HG03575 (cell line): ENCODE measurements around the gene KLHL9.

Experiments
- ATAC-seq: cut with Tn5 transposase; IDR thresholded peaks from one replicate; pipeline ENCODE4 v1.9.1; 2021; ENCODE audit not compliant: unreplicated experiment, insufficient number of reproducible peaks, low FRiP score; ENCODE audit errors: extremely low read depth

Gene KLHL9

DNA sequence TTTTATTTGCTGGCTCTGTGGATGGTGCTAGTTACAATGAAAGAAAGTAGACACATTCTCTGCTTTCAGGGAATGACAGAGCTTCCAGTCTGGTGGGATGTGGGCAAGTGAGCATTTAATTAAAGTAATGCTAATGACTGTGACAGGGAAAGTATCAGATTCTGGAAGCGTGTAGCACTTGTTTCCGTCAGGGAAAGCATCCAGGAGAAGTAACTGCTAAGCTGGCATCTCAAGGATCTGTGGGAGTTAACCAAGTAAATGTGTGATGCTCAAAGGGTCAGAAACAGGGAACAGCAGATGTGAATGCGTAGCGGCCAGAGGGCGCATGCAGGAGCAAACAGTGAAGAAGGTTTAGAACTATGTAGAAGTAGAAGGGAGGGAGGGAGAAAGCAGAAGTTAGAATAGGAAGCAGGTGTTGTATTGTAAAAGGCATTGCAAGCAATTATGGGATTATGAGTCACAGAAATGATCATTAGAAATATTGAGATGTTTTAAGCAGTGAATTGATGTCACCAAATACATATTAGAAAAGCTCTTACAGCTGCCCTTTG, 12.2 kb downstream of the KLHL9 start:
- no peak for ATAC-seq

DNA sequence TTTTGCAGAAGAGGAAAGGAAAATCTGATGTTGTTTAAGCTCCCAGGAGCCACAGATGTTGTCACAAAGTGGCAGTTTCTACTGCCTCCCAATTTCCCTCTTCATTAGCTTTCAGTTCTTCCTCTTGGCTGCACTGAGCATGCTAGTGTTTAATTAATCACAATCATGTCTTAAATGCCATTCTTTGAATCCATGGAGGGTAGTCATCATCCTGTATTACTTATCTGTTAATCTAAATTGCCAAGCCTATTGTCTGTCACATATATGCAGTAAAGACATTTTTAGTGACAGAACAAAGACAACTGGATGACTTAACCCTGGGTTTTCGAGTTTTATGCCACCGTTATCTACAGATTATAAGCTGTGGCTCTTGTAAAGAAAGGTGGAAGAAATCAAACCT, 14.7 kb downstream of the KLHL9 start:
- ATAC-seq = no peak

- peak; percentile 76 for ATAC-seq
Observed at GRCh38 chr9:21317956-21318923, 17.0 kb downstream of the KLHL9 start.

DNA sequence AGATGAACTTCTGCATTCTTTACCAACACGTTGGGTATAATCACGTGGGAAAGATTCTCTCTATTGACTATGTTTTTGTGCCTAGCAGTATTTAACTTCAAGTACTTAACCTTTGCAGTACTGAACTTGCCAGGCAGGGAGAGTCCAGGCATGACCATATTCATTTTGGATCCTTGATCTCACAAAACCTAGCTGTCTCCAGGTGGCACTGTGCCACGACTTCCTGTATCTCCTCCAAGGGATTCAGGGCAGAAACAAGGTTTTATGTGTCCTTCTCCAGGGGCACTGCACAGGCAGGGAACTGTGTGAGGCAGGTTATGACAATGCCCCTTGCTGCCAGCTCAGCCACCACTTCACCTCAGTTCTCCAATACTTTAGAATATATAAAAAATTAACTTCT, 18.3 kb downstream of the KLHL9 start:
- ATAC-seq = no peak

DNA sequence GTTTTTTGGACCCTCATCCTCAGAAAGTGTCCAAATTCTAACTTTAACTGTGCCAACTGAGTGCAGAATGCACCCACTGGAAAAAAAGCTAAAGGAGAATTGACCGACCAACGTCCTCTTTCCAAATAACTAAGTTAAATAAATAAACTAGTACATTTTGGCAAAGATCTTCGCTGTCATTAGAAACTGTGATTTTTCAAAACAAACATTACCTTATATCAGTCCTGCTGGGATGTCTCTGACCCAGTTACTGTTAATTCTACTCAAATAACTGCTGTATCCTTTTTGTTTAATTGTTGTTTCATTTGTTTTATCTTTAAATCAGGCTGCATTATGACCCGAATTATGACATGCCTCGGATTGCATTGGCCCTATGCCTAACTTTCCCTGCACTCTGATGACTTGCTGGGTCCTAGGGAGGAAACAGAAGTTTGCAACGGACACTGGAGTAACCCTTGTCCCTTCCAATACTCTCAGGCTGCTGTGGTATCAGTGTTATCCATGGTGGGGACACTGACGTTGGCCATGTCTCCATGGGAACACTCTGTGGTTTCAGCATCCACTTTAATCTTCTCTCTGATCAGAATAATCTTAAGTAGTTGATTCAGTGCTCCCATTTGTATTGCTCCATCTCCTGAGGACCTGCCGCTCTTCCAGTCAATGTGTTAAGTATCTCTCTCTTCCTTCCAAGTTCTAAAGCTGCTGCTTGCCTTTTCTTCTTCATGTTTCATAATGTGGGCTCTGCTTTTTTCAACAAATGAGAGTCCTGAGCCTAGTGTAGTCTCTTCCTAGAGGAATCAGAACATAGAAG, 19.0 kb downstream of the KLHL9 start:
- no peak for ATAC-seq

DNA sequence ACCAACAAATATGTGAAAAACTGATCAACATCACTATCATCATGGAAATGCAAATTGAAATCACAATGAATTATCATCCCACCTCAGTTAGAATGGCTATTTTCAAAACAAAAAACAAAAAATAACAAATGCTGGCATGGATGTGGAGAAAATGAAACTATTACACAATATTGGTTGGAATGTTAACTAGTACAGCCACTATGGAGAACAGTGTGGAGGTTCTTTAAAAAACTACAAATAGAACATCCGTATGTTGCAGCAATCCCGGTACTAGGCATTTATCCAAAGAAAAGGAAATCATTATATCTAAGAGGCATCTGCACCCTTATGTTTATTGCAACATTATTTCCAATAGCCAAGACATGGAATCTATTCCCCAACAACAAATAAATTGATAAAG, 21.1 kb downstream of the KLHL9 start:
- ATAC-seq = no peak

GRCh38 chr9:21311889-21312288, 23.3 kb downstream of the KLHL9 start:
- ATAC-seq = no peak

DNA sequence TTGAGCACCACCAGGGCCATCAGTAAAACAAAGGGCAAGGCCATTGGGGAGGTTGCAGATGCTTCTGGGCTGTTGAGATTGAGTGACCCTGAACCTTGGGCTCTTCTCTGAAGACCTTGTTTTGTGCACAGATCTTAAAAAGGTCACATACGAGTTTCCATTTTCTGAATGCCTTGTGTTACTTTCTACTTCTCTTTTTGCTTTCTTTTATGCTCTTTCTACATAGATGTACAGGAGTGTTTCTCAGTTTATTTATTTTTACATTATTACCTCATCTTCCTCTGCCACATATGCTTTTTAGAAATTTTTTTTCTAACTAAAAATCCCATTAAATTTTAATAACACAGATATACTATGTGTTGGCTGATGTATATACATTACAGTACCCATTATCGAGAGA, 30.0 kb downstream of the KLHL9 start, which contains the start of gene IFNA5:
Gene IFNA5 (minus strand): TSS at position 101 of the 400 bp plus-strand sequence. CDS start 57 bp downstream, at position 44.
- ATAC-seq = no peak

DNA sequence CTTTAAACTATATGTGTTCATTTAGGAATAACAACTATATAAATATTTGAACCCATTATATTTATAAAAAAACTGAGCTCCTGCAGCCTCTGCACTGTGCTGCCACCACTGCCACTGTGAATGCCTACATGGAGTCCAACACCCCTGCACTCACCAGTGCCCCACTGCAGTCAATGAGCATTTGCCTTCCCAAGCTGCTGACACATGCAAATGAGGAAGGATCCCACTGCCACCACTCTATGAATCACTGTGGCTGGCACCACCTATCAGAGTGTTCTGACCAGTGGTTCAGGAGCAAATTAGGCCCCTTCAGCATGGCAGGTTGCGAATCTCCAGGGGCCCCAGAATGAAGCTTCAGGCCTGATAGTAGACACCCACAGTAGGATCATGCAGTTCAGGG, 39.2 kb downstream of the KLHL9 start:
- ATAC-seq = no peak

DNA sequence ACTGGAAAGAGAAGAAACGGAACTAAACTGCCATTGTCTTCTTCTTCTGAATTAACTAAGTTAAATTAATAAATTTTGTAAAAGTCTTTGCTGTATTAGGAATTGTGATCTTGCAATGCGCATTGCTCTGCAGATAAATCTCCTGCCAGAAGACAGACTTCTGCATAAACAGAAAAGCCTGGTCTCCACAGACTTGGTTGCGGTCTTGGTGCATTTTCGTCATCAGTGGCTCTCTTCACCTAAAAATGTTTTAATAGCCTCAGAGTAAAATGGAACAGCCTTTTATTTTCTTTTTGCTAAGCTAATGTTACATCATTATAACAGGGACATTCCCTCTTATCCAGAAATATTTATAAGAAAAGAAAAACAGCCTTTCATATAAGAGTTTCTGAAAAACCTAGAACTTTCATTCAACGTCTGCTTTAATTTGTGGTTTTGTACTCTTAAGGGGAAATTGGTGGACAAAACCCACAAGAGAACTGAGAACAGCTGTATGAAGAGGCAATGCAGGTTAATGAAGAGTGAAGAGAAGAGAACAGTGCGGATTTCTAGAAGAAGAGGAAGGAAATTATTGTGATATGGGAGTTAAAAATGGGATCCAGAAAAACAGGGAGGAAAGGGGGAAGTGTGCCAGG, 40.2 kb downstream of the KLHL9 start:
- no peak for ATAC-seq

- no peak for ATAC-seq
Observed at GRCh38 chr9:21294364-21294774, 40.8 kb downstream of the KLHL9 start.

DNA sequence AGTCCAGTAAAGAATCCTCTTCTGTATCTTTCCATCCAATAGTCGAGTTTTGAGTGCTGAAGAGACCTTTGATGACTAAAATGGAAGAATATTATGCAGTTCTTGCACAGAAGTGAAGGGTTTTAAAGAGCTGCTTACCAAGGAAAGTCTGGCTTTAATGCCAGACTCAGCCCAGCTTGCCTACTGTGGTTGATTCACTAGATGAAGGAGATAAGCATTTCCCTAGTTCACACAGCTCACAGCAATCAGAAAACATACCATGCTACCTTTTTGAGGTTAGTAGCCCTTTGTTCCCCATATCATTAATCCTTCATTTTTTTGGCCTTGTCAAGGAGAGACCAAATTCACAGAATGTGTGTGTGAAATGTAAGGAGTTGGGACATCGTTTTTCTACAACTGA, 45.4 kb downstream of the KLHL9 start:
- no peak for ATAC-seq

- ATAC-seq = no peak
Observed at GRCh38 chr9:21287280-21287679, 47.9 kb downstream of the KLHL9 start.

DNA sequence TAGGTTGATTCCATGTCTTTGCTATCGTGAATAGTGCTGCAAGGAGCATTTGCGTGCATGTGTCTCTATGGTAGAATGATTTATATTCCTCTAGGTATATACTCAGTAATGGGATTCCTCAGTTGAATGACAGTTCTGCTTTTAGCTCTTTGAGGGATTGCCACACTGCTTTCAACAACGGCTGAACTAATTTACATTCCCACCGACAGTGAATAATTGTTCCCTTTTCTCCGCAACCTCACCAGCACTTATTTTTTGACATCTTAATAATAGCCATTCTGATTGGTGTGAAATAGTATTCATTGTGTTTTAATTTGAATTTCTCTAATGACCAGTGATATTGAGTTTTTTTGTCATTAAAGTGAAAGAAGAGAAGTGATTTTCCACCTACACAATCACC, 48.5 kb downstream of the KLHL9 start:
- no peak for ATAC-seq

- ATAC-seq = no peak
Observed at GRCh38 chr9:21286099-21286498, 49.1 kb downstream of the KLHL9 start.

- ATAC-seq = no peak
Observed at GRCh38 chr9:21281275-21281674, 53.9 kb downstream of the KLHL9 start.
